Measurements from ENCODE around the gene CDH23.

The CDH23 gene

GRCh38 chr10:71575451-71575850 is 178.7 kb downstream of the CDH23 start:
- Histone ChIP-seq H3K27ac (ENCODE audit: low read depth in 2 of 2, low read length in 2 of 2) (no peak overlapping the region), H3K27me3 (ENCODE audit: control insufficient read depth in 2 of 2, insufficient read depth in 2 of 2, low read length in 2 of 2) (no peaks in the 10 kb centered on the region), H3K36me3 (ENCODE audit: control insufficient read depth in 2 of 2, insufficient read depth in 2 of 2, low read length in 2 of 2) (no peaks in the 10 kb centered on the region), H3K9ac (ENCODE audit: low read depth in 1 of 2, low read length in 2 of 2) (no peak overlapping the region), H3K4me3 (ENCODE audit: low read length in 2 of 2) (no peak overlapping the region), H3K4me1 (ENCODE audit: control insufficient read depth in 2 of 2, insufficient read depth in 2 of 2, low read length in 2 of 2) (no peaks in the 10 kb centered on the region), H3K9me3 (ENCODE audit: control insufficient read depth in 2 of 2, low read length in 2 of 2) (no peaks in the 10 kb centered on the region)

- no peak overlapping the region for H3K27ac ChIP-seq (ENCODE audit: low read depth in 2 of 2, low read length in 2 of 2)
- H3K9me3 ChIP-seq (ENCODE audit: control insufficient read depth in 2 of 2, low read length in 2 of 2): no peaks in the 10 kb centered on the region
- H3K27me3 ChIP-seq (ENCODE audit: control insufficient read depth in 2 of 2, insufficient read depth in 2 of 2, low read length in 2 of 2): no peaks in the 10 kb centered on the region
- no peaks in the 10 kb centered on the region for H3K4me1 ChIP-seq (ENCODE audit: control insufficient read depth in 2 of 2, insufficient read depth in 2 of 2, low read length in 2 of 2)
- no peak overlapping the region for H3K4me3 ChIP-seq (ENCODE audit: low read length in 2 of 2)
- no peak overlapping the region for H3K9ac ChIP-seq (ENCODE audit: low read depth in 1 of 2, low read length in 2 of 2)
- no peaks in the 10 kb centered on the region for H3K36me3 ChIP-seq (ENCODE audit: control insufficient read depth in 2 of 2, insufficient read depth in 2 of 2, low read length in 2 of 2)
Observed at GRCh38 chr10:71575934-71576801, 179.4 kb downstream of the CDH23 start.

GRCh38 chr10:71576842-71577241 is 180.1 kb downstream of the CDH23 start:
- Histone ChIP-seq H3K27ac (ENCODE audit: low read depth in 2 of 2, low read length in 2 of 2) (no peak overlapping the region), H3K4me1 (ENCODE audit: control insufficient read depth in 2 of 2, insufficient read depth in 2 of 2, low read length in 2 of 2) (no peaks in the 10 kb centered on the region), H3K4me3 (ENCODE audit: low read length in 2 of 2) (no peak overlapping the region), H3K9me3 (ENCODE audit: control insufficient read depth in 2 of 2, low read length in 2 of 2) (no peaks in the 10 kb centered on the region), H3K27me3 (ENCODE audit: control insufficient read depth in 2 of 2, insufficient read depth in 2 of 2, low read length in 2 of 2) (no peaks in the 10 kb centered on the region), H3K9ac (ENCODE audit: low read depth in 1 of 2, low read length in 2 of 2) (no peak overlapping the region), H3K36me3 (ENCODE audit: control insufficient read depth in 2 of 2, insufficient read depth in 2 of 2, low read length in 2 of 2) (no peaks in the 10 kb centered on the region)

- H3K4me3 ChIP-seq (ENCODE audit: low read length in 2 of 2): no peak overlapping the region
- no peaks in the 10 kb centered on the region for H3K9me3 ChIP-seq (ENCODE audit: control insufficient read depth in 2 of 2, low read length in 2 of 2)
- H3K27ac ChIP-seq (ENCODE audit: low read depth in 2 of 2, low read length in 2 of 2): no peak overlapping the region
- no peaks in the 10 kb centered on the region for H3K36me3 ChIP-seq (ENCODE audit: control insufficient read depth in 2 of 2, insufficient read depth in 2 of 2, low read length in 2 of 2)
- H3K4me1 ChIP-seq (ENCODE audit: control insufficient read depth in 2 of 2, insufficient read depth in 2 of 2, low read length in 2 of 2): no peaks in the 10 kb centered on the region
- H3K27me3 ChIP-seq (ENCODE audit: control insufficient read depth in 2 of 2, insufficient read depth in 2 of 2, low read length in 2 of 2): no peaks in the 10 kb centered on the region
- H3K9ac ChIP-seq (ENCODE audit: low read depth in 1 of 2, low read length in 2 of 2): no peak overlapping the region
Observed at GRCh38 chr10:71577345-71577744, 180.6 kb downstream of the CDH23 start.

- no peak overlapping the region for H3K9ac ChIP-seq (ENCODE audit: low read depth in 1 of 2, low read length in 2 of 2)
- H3K4me3 ChIP-seq (ENCODE audit: low read length in 2 of 2): no peak overlapping the region
- H3K27ac ChIP-seq (ENCODE audit: low read depth in 2 of 2, low read length in 2 of 2): no peak overlapping the region
- H3K36me3 ChIP-seq (ENCODE audit: control insufficient read depth in 2 of 2, insufficient read depth in 2 of 2, low read length in 2 of 2): no peaks in the 10 kb centered on the region
- no peaks in the 10 kb centered on the region for H3K9me3 ChIP-seq (ENCODE audit: control insufficient read depth in 2 of 2, low read length in 2 of 2)
- H3K4me1 ChIP-seq (ENCODE audit: control insufficient read depth in 2 of 2, insufficient read depth in 2 of 2, low read length in 2 of 2): no peaks in the 10 kb centered on the region
- H3K27me3 ChIP-seq (ENCODE audit: control insufficient read depth in 2 of 2, insufficient read depth in 2 of 2, low read length in 2 of 2): no peaks in the 10 kb centered on the region
Observed at GRCh38 chr10:71578069-71578468, 181.3 kb downstream of the CDH23 start.

- no peaks in the 10 kb centered on the region for H3K36me3 ChIP-seq (ENCODE audit: control insufficient read depth in 2 of 2, insufficient read depth in 2 of 2, low read length in 2 of 2)
- no peak overlapping the region for H3K27ac ChIP-seq (ENCODE audit: low read depth in 2 of 2, low read length in 2 of 2)
- H3K4me1 ChIP-seq (ENCODE audit: control insufficient read depth in 2 of 2, insufficient read depth in 2 of 2, low read length in 2 of 2): no peaks in the 10 kb centered on the region
- H3K9me3 ChIP-seq (ENCODE audit: control insufficient read depth in 2 of 2, low read length in 2 of 2): no peaks in the 10 kb centered on the region
- no peaks in the 10 kb centered on the region for H3K27me3 ChIP-seq (ENCODE audit: control insufficient read depth in 2 of 2, insufficient read depth in 2 of 2, low read length in 2 of 2)
- no peak overlapping the region for H3K4me3 ChIP-seq (ENCODE audit: low read length in 2 of 2)
- no peak overlapping the region for H3K9ac ChIP-seq (ENCODE audit: low read depth in 1 of 2, low read length in 2 of 2)
Observed at GRCh38 chr10:71579668-71580067, 182.9 kb downstream of the CDH23 start.

GRCh38 chr10:71580415-71580814 is 183.7 kb downstream of the CDH23 start:
- Histone ChIP-seq H3K9ac (ENCODE audit: low read depth in 1 of 2, low read length in 2 of 2) (no peak overlapping the region), H3K36me3 (ENCODE audit: control insufficient read depth in 2 of 2, insufficient read depth in 2 of 2, low read length in 2 of 2) (no peaks in the 10 kb centered on the region), H3K4me3 (ENCODE audit: low read length in 2 of 2) (no peak overlapping the region), H3K27ac (ENCODE audit: low read depth in 2 of 2, low read length in 2 of 2) (no peak overlapping the region), H3K4me1 (ENCODE audit: control insufficient read depth in 2 of 2, insufficient read depth in 2 of 2, low read length in 2 of 2) (no peaks in the 10 kb centered on the region), H3K27me3 (ENCODE audit: control insufficient read depth in 2 of 2, insufficient read depth in 2 of 2, low read length in 2 of 2) (no peaks in the 10 kb centered on the region), H3K9me3 (ENCODE audit: control insufficient read depth in 2 of 2, low read length in 2 of 2) (no peaks in the 10 kb centered on the region)

GRCh38 chr10:71580926-71581325 is 184.2 kb downstream of the CDH23 start:
- no peak overlapping the region for H3K4me3 ChIP-seq (ENCODE audit: low read length in 2 of 2)
- H3K36me3 ChIP-seq (ENCODE audit: control insufficient read depth in 2 of 2, insufficient read depth in 2 of 2, low read length in 2 of 2): no peaks in the 10 kb centered on the region
- no peaks in the 10 kb centered on the region for H3K27me3 ChIP-seq (ENCODE audit: control insufficient read depth in 2 of 2, insufficient read depth in 2 of 2, low read length in 2 of 2)
- no peak overlapping the region for H3K9ac ChIP-seq (ENCODE audit: low read depth in 1 of 2, low read length in 2 of 2)
- no peaks in the 10 kb centered on the region for H3K9me3 ChIP-seq (ENCODE audit: control insufficient read depth in 2 of 2, low read length in 2 of 2)
- H3K27ac ChIP-seq (ENCODE audit: low read depth in 2 of 2, low read length in 2 of 2): no peak overlapping the region
- H3K4me1 ChIP-seq (ENCODE audit: control insufficient read depth in 2 of 2, insufficient read depth in 2 of 2, low read length in 2 of 2): no peaks in the 10 kb centered on the region

GRCh38 chr10:71581376-71581775 is 184.7 kb downstream of the CDH23 start:
- Histone ChIP-seq H3K27me3 (ENCODE audit: control insufficient read depth in 2 of 2, insufficient read depth in 2 of 2, low read length in 2 of 2) (no peaks in the 10 kb centered on the region), H3K36me3 (ENCODE audit: control insufficient read depth in 2 of 2, insufficient read depth in 2 of 2, low read length in 2 of 2) (no peaks in the 10 kb centered on the region), H3K9me3 (ENCODE audit: control insufficient read depth in 2 of 2, low read length in 2 of 2) (no peaks in the 10 kb centered on the region), H3K4me3 (ENCODE audit: low read length in 2 of 2) (no peak overlapping the region), H3K9ac (ENCODE audit: low read depth in 1 of 2, low read length in 2 of 2) (no peak overlapping the region), H3K4me1 (ENCODE audit: control insufficient read depth in 2 of 2, insufficient read depth in 2 of 2, low read length in 2 of 2) (no peaks in the 10 kb centered on the region), H3K27ac (ENCODE audit: low read depth in 2 of 2, low read length in 2 of 2) (no peak overlapping the region)

- no peaks in the 10 kb centered on the region for H3K4me1 ChIP-seq (ENCODE audit: control insufficient read depth in 2 of 2, insufficient read depth in 2 of 2, low read length in 2 of 2)
- H3K4me3 ChIP-seq (ENCODE audit: low read length in 2 of 2): no peak overlapping the region
- no peaks in the 10 kb centered on the region for H3K27me3 ChIP-seq (ENCODE audit: control insufficient read depth in 2 of 2, insufficient read depth in 2 of 2, low read length in 2 of 2)
- no peak overlapping the region for H3K27ac ChIP-seq (ENCODE audit: low read depth in 2 of 2, low read length in 2 of 2)
- H3K9ac ChIP-seq (ENCODE audit: low read depth in 1 of 2, low read length in 2 of 2): no peak overlapping the region
- no peaks in the 10 kb centered on the region for H3K36me3 ChIP-seq (ENCODE audit: control insufficient read depth in 2 of 2, insufficient read depth in 2 of 2, low read length in 2 of 2)
- no peaks in the 10 kb centered on the region for H3K9me3 ChIP-seq (ENCODE audit: control insufficient read depth in 2 of 2, low read length in 2 of 2)
Observed at GRCh38 chr10:71582019-71582418, 185.3 kb downstream of the CDH23 start.
